Muscle of leg (tissue), 11 donors: ENCODE measurements around the gene ADH4. TPM values are rescaled to one million over a fixed set of nuclear protein-coding genes. Genes with fewer than 3 reads are reported as not detected.
"Not testable (repeated sequence)": the region's sequence is repeated elsewhere in the genome, so short reads cannot be mapped to it uniquely, and the experiment has no call there.

Experiments
- DNase-seq: peaks from one replicate; pipeline ENCODE4 v3.0.0; 2013
- H3K27ac ChIP-seq: one replicate; pipeline ENCODE4 v1.5.1; 2013; ENCODE audit warnings: mild to moderate bottlenecking, low read length, control low read depth
- H3K27me3 ChIP-seq: one replicate; pipeline ENCODE4 v1.6.1; 2013; ENCODE audit warnings: low read length; ENCODE audit not compliant: control insufficient read depth, insufficient read depth
- H3K36me3 ChIP-seq: one replicate; pipeline ENCODE4 v1.6.1; 2013; ENCODE audit warnings: low read length; ENCODE audit not compliant: control insufficient read depth, insufficient read depth
- H3K4me1 ChIP-seq: one replicate; pipeline ENCODE4 v1.6.1; 2013; ENCODE audit warnings: low read length; ENCODE audit not compliant: control insufficient read depth, insufficient read depth
- H3K4me3 ChIP-seq: one replicate; pipeline ENCODE4 v1.5.1; 2013; ENCODE audit warnings: low read length, control low read depth
- H3K9me3 ChIP-seq: replicated peaks from 2 replicates; pipeline ENCODE4 v1.6.1; 2013; ENCODE audit warnings: low read depth, low read length; ENCODE audit not compliant: control insufficient read depth
- WGBS: methylation state at CpG from one replicate; pipeline ENCODE4 v1.1.5; 2013; ENCODE audit warnings: missing lambda C conversion rate; ENCODE audit not compliant: insufficient coverage; 5-methylcytosine and 5-hydroxymethylcytosine counted together
- polyA plus RNA-seq, 8 donors: library from polyadenylated mRNA; unstranded; fragments of 120-200 nt; gene quantifications; one replicate each; pipeline versions ENCODE4 v1.2.1 to v1.2.3, GENCODE V29; 2013; ENCODE audit warnings: inconsistent platforms in 1 of 8, low replicate concordance in 1 of 8; ENCODE audit not compliant: insufficient read length in 8 of 8, insufficient read depth in 1 of 8
- total RNA-seq: library from RNA; stranded (reverse); fragments of 120-200 nt; gene quantifications from one replicate; pipeline ENCODE4 v1.2.4, GENCODE V29; 2013

ADH4 gene
- total and polyA plus RNA-seq, 9 donors: 0.14 to 1.3 (median 0.48) TPM; not detected in 3

DNA sequence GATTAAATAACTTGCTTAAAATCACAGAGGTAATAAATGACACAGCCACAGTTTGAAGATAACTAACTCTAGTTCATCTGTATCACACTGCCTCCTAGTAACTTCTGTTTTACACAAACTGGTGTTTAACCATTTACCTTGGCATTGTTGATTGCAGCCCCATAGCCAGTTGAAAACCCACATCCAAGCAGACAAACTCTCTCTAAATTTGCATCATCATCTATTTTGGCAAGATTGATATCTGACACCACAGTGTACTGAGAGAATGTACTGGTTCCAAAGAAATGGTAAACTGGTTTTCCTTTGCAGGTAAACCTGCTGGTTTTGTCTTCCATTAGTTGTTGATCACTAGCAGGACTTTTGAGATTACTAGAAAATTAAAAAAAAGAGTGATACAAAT, 7.8 kb downstream of the ADH4 start:
- Histone ChIP-seq H3K27ac (no peak overlapping the region), H3K27me3 (no peaks in the 10 kb centered on the region), H3K4me1 (no peaks in the 10 kb centered on the region), H3K9me3 (no peaks in the 10 kb centered on the region), H3K4me3 (no peak overlapping the region), H3K36me3 (no peaks in the 10 kb centered on the region)
- no peak for DNase-seq

DNA sequence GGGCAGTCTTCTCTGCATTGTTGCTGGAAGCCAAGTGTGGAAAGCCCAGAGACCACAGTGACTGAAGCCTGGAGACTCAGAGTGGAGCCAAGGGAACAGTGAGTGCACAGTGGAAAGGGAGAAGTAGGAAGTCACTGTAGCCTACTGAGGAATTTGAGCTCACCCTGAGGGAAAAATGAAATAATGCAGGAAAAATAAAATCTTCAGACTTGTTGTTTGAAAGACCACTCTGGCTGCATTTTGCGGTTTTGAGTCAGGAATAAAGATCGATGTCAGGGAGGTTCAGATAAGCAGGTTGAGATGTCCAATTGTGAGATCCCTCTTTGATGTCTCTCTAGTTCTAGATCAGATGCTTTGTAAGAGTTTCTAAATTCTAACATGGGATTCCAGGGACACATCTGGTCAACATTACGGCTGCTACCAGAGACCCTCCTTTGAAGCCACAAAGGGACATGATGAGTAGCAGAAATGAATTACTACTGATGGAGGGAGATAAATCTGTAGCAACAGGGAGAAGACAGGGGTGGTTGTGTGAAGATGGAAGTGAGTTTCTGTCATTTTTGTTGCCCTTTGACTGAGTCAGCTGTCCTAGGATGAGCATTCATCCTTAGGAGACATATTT, 8.4 kb downstream of the ADH4 start:
- no peaks in the 10 kb centered on the region for H3K36me3 ChIP-seq
- no peaks in the 10 kb centered on the region for H3K27me3 ChIP-seq
- H3K4me3 ChIP-seq: no peak overlapping the region
- no peaks in the 10 kb centered on the region for H3K9me3 ChIP-seq
- no peaks in the 10 kb centered on the region for H3K4me1 ChIP-seq
- WGBS: 70% methylated on average over 2 of the region's 3 CpGs
- DNase-seq: no peak
- no peak overlapping the region for H3K27ac ChIP-seq

DNA sequence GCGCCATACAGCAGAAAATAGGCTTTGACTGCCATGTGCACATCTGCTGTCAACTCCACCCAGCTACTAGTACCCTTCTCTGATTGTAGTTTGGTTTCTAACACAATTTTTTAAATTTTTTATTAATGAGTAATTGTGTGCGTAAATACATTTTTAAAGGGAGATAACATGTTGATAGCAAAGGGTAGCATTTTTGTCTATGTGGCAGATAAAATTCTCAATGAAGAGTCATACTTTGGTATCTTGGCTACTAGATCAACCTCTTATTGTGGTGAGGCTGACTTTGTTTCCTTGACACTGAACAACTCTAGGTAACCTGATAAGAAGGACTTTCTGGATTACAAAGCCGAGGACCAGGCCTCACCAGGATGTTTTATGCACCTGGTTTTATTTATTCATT, 9.5 kb downstream of the ADH4 start:
- Histone ChIP-seq H3K4me3 (no peak overlapping the region), H3K36me3 (no peaks in the 10 kb centered on the region)
- WGBS: no CpG with 5 or more reads among the region's 3 CpGs

DNA sequence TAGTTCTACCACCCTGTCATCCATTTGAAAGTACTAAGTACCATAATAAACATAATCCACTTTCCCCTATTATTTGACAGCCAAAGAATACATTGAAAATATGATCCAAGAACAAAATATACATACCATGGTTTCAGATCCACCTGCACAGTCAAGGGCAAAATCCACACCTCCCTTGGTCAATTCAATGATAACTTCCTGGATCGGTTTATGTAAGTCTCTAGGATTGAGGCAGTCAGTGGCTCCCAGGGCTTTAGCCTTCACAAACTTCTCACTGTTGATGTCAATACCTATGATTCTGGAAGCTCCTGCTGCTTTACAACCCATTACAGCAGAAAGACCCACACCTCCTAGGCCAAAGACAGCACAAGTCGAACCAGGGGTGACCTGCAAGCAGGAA, 12.7 kb downstream of the ADH4 start:
- no peaks in the 10 kb centered on the region for H3K9me3 ChIP-seq
- H3K27me3 ChIP-seq: no peaks in the 10 kb centered on the region
- H3K4me1 ChIP-seq: no peaks in the 10 kb centered on the region
- WGBS: no CpG with 5 or more reads among the region's 2 CpGs
- no peak overlapping the region for H3K27ac ChIP-seq
- DNase-seq: no peak
- H3K36me3 ChIP-seq: no peaks in the 10 kb centered on the region
- no peak overlapping the region for H3K4me3 ChIP-seq

More for the DNA sequence above, 9.5 kb downstream of the ADH4 start:
- no peak overlapping the region for H3K27ac ChIP-seq
- H3K9me3 ChIP-seq: no peaks in the 10 kb centered on the region
- no peak for DNase-seq
- no peaks in the 10 kb centered on the region for H3K27me3 ChIP-seq
- no peaks in the 10 kb centered on the region for H3K4me1 ChIP-seq

DNA sequence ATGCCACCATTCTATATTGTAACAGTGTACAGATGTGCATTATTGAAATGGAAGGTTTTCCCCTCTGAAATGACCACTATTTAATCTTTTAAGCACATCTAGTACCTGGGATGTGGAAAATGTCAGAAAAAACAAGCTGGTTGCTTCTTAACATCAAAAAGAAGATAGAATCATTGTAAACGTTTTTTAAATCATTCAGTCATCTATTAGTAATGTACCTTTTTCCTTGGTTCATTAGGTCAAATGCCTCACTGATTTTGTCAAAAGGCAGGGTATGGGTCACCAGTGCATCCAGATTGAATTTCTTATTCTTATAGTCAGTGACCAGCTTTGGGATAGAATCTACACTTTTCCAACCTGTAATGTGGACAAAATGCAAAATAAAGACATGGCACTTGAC, 17.7 kb downstream of the ADH4 start:
- no peaks in the 10 kb centered on the region for H3K36me3 ChIP-seq
- no peaks in the 10 kb centered on the region for H3K9me3 ChIP-seq
- H3K27ac ChIP-seq: no peak overlapping the region
- no peak for DNase-seq
- no peak overlapping the region for H3K4me3 ChIP-seq
- no peaks in the 10 kb centered on the region for H3K27me3 ChIP-seq
- no peaks in the 10 kb centered on the region for H3K4me1 ChIP-seq
- WGBS: no CpG with 5 or more reads among the region's 1 CpG

DNA sequence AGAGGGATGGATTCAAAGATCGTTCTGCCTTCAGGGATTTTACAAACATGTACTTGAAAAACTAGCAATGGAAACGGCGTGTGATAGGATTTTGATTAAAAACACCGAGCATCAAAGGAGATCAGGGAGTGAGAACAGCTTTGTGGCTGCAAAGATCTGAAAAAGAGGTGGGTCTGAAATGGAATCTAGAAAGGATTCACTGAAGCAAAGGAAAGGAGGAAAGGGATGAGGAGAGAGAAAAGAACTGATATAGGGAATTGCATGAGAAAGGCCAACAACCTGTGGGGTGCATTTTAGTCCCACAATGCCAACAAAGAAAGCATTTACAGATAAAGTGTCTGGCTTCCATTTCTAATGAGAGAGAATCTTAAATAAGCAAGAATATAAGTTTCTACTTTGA, 23.1 kb downstream of the ADH4 start:
- DNase-seq: no peak
- WGBS: 79% methylated on average over 4 of the region's 4 CpGs
- H3K27ac ChIP-seq: no peak overlapping the region
- H3K27me3 ChIP-seq: no peaks in the 10 kb centered on the region
- H3K4me1 ChIP-seq: no peaks in the 10 kb centered on the region
- no peaks in the 10 kb centered on the region for H3K9me3 ChIP-seq
- no peak overlapping the region for H3K4me3 ChIP-seq
- no peaks in the 10 kb centered on the region for H3K36me3 ChIP-seq

DNA sequence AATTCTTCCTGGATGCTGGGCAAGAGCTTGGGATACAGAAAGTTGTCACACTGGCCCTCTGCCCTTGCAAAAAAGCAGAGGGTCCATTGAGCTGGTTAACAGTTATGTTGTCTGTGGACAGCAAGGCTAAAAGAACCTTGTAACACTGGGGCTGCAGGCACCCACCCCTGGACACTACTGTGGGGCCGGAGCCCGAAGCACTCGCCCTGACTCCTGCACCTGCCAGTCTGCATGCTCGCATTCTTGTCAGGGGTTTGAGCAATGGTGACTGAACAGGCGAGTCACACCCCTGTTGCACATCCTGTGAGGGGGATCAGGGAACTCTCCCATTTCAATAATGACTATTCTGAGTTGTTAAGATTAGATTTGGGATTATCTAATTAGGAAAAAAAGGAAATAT, 23.6 kb downstream of the ADH4 start:
- no peak for DNase-seq
- Histone ChIP-seq H3K4me3 (no peak overlapping the region), H3K27ac (no peak overlapping the region), H3K9me3 (no peaks in the 10 kb centered on the region), H3K4me1 (no peaks in the 10 kb centered on the region), H3K27me3 (no peaks in the 10 kb centered on the region), H3K36me3 (no peaks in the 10 kb centered on the region)
- 96% methylated on average over 3 of the region's 5 CpGs for WGBS

DNA sequence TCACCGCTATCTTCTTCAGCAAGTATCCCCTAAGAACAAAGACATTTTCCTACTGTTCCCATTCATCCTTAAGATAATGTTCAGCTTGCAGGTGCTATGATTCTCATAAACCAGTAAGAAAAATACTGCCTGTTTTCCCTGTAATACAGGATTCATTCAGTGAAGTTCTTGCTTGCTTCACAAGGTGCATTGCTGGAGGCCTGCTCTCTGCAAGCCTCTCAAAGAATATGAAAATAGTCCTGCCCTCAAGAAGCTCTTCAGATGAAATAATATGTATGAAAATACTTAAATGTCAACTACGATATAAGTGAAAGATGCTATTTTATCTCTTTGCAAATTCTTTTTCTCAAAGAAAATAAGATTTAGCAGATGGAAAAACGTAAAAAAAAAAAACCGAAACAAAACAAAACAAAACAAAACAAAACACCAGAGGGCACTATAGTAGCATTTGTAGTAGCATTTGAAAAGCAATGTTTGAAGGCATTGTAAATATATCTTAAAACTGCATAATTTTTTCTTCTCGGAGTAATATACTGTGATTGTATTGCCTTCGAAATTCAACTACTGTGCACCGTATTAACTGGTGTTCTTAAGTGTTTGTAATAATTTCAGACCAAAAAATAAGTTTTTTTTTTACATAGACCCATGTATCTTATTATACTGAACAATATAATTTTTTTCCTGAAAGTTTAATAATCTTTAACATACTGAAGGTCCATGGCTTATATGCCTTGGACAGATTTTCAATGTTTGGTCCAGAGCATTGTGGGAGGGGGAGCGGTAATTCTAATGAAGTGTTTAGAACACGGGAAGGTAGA, 26.0 kb downstream of the ADH4 start:
- no peaks in the 10 kb centered on the region for H3K27me3 ChIP-seq
- H3K4me1 ChIP-seq: no peaks in the 10 kb centered on the region
- no peaks in the 10 kb centered on the region for H3K36me3 ChIP-seq
- DNase-seq: peak; percentile 57
- H3K27ac ChIP-seq: no peak overlapping the region
- no peaks in the 10 kb centered on the region for H3K9me3 ChIP-seq
- no peak overlapping the region for H3K4me3 ChIP-seq
- WGBS: no CpG with 5 or more reads among the region's 9 CpGs

DNA sequence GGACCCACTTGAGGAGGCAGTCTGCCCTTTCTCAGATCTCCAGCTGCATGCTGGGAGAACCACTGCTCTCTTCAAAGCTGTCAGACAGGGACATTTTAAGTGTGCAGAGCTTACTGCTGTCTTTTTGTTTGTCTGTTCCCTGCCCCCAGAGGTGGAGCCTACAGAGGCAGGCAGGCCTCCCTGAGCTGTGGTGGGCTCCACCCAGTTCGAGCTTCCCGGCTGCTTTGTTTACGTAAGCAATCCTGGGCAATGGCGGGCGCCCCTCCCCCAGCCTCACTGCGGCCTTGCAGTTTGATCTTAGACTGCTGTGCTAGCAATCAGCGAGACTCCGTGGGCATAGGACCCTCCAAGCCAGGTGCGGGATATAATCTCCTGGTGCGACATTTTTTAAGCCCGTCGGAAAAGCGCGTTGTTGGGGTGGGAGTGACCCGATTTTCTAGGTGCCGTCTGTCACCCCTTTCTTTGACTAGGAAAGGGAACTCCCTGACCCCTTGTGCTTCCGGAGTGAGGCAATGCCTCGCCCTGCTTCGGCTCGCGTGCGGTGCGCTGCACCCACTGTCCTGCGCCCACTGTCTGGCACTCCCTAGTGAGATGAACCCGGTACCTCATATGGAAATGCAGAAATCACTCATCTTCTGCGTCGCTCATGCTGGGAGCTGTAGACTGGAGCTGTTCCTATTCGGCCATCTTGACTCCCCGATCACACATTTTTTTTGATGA, 26.8 kb downstream of the ADH4 start:
- 98% methylated on average over 23 of the region's 29 CpGs for WGBS

DNA sequence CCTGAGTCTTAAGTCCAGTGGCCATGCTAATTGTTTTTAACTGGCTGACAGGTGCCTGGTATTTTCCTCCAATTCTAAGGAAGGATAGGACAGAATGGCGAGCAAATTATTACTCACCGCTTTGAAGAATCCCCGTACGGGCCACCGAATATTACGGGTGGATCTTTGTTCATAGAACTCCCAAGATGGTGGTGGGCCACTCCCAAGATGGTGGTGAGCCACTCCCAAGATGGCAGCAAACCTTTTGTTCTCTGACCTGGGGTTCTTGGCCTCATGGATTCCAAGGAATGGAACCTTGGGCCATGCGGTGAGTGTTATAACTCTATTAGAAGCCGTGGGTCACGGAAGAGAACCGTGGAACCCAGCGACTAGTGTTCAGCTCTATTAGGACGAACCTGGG, 34.8 kb downstream of the ADH4 start:
- 90% methylated on average over 12 of the region's 12 CpGs for WGBS
- not testable (repeated sequence) for H3K4me3 ChIP-seq, H3K27ac ChIP-seq, H3K9me3 ChIP-seq, H3K27me3 ChIP-seq, H3K36me3 ChIP-seq, DNase-seq, H3K4me1 ChIP-seq

More for the DNA sequence above, 26.8 kb downstream of the ADH4 start:
- H3K27me3 ChIP-seq, H3K4me3 ChIP-seq, DNase-seq, H3K4me1 ChIP-seq, H3K9me3 ChIP-seq, H3K27ac ChIP-seq, H3K36me3 ChIP-seq: not testable (repeated sequence)
